SK-N-DZ (cell line): ENCODE results near the gene CPVL. TPM values are rescaled to one million over a fixed set of nuclear protein-coding genes. Genes with fewer than 3 reads are reported as not detected.

Source experiments
- DNase-seq: peaks from one replicate; pipeline ENCODE4 v3.0.0-alpha.2; 2015; ENCODE audit warnings: low spot score
- polyA plus RNA-seq, 2 experiments: library from polyadenylated mRNA; depleted of rRNA; stranded (reverse); fragments of >200 nt; gene quantifications; 2 replicates each; pipeline ENCODE4 v1.2.3, GENCODE V29; 2014

The CPVL gene
- 29.0 and 32.4 TPM in 2 replicates for polyA plus RNA-seq (2014; cell fraction: cytosol; rRNA removed)
- 13.0 and 20.8 TPM in 2 replicates for polyA plus RNA-seq (2014; cell fraction: nucleus; rRNA removed)

- peak; percentile 80 for DNase-seq
Measured at GRCh38 chr7:29146057-29146706, at the start of gene CPVL. CPVL (minus strand) TSS chr7:29146537; CDS start chr7:29121061, 25,476 bp downstream.

GRCh38 chr7:29194594-29195427, 48.5 kb upstream of the CPVL start, which contains the start of gene CHN2:
CHN2 (plus strand) TSS chr7:29194775.
- DNase-seq: peak; percentile 81

GRCh38 chr7:29194206-29194593, 47.9 kb upstream of the CPVL start:
- DNase-seq: no peak

- DNase-seq: peak; percentile 22
Measured at GRCh38 chr7:29193316-29194205, 47.2 kb upstream of the CPVL start.

GRCh38 chr7:29192811-29193210, 46.5 kb upstream of the CPVL start:
- peak; percentile 18 for DNase-seq

- no peak for DNase-seq
Measured at GRCh38 chr7:29192323-29192722, 46.0 kb upstream of the CPVL start.

GRCh38 chr7:29190349-29191045, 44.2 kb upstream of the CPVL start:
- no peak for DNase-seq

GRCh38 chr7:29189743-29190201, 43.4 kb upstream of the CPVL start:
- peak; percentile 76 for DNase-seq

- DNase-seq: no peak
Measured at GRCh38 chr7:29185613-29186012, 39.3 kb upstream of the CPVL start.

GRCh38 chr7:29184599-29184998, 38.3 kb upstream of the CPVL start:
- DNase-seq: no peak

- DNase-seq: no peak
Measured at GRCh38 chr7:29179115-29179514, 32.8 kb upstream of the CPVL start.

- DNase-seq: no peak
Measured at GRCh38 chr7:29177963-29178600, 31.7 kb upstream of the CPVL start.

- no peak for DNase-seq
Measured at GRCh38 chr7:29173458-29173857, 27.1 kb upstream of the CPVL start.

- no peak for DNase-seq
Measured at GRCh38 chr7:29170781-29171180, 24.4 kb upstream of the CPVL start.

GRCh38 chr7:29167721-29168120, 21.4 kb upstream of the CPVL start:
- DNase-seq: no peak

GRCh38 chr7:29163854-29164253, 17.5 kb upstream of the CPVL start:
- no peak for DNase-seq

GRCh38 chr7:29162577-29162976, 16.2 kb upstream of the CPVL start:
- DNase-seq: no peak

GRCh38 chr7:29161231-29161630, 14.9 kb upstream of the CPVL start:
- DNase-seq: no peak

GRCh38 chr7:29160080-29160479, 13.7 kb upstream of the CPVL start:
- DNase-seq: no peak

GRCh38 chr7:29158795-29159423, 12.6 kb upstream of the CPVL start:
- DNase-seq: no peak
